ENCODE data around the gene PHLPP1. TPM values are rescaled to one million over a fixed set of nuclear protein-coding genes. Genes with fewer than 3 reads are reported as not detected.

PHLPP1 gene
- total RNA-seq, 1 experiment from 2014 or later, result 39.9 TPM

GRCh38 chr18:62672600-62672999 lies 42.7 kb upstream of the PHLPP1 start:
- Histone ChIP-seq H2BK20ac (ENCODE audit: low read depth, low read length, poor library complexity, severe bottlenecking) (no peak overlapping the region), H3K4ac (ENCODE audit: low read depth, low read length) (no peak overlapping the region), H4K5ac (ENCODE audit: insufficient read length, low read depth, low read length) (no peak overlapping the region), H3K27ac (ENCODE audit: insufficient read length, low read depth, low read length) (no peak overlapping the region), H3K56ac (ENCODE audit: insufficient read length, low read depth, low read length) (no peak overlapping the region), H2AK5ac (ENCODE audit: insufficient read length, low read length) (no peak overlapping the region), H3K79me1 (ENCODE audit: insufficient read depth, low read depth, low read length, poor library complexity, severe bottlenecking) (no peaks in the 10 kb centered on the region), H2BK15ac (ENCODE audit: low read depth, low read length) (no peak overlapping the region), H3T11ph (ENCODE audit: low read length) (no peak overlapping the region), H3K14ac (ENCODE audit: insufficient read depth, low read length) (no peak overlapping the region), H3K23me2 (ENCODE audit: insufficient read length, low read depth, low read length, poor library complexity, severe bottlenecking) (no peaks in the 10 kb centered on the region), H3K27me3 (ENCODE audit: insufficient read depth, low read length) (no peaks in the 10 kb centered on the region), H4K20me1 (ENCODE audit: control insufficient read depth, insufficient read depth, insufficient read length) (no peaks in the 10 kb centered on the region), H4K8ac (replicated peaks; ENCODE audit: insufficient read length, low read depth, low read length) (no peak overlapping the region), H3K4me1 (ENCODE audit: insufficient read depth, low read length) (no peaks in the 10 kb centered on the region), H3K9ac (ENCODE audit: extremely low read depth, insufficient read length, low read length) (no peak overlapping the region), H2BK12ac (ENCODE audit: insufficient read length, low read depth, low read length) (no peak overlapping the region), H2BK5ac (ENCODE audit: insufficient read length, low read length) (no peak overlapping the region), H3K79me2 (ENCODE audit: insufficient read depth, low read length) (no peaks in the 10 kb centered on the region), H3K23ac (ENCODE audit: insufficient read length, low read depth, low read length) (no peak overlapping the region), H2BK120ac (ENCODE audit: low read depth, low read length, poor library complexity, severe bottlenecking) (no peak overlapping the region), H3K9me3 (ENCODE audit: control insufficient read depth, low read depth, low read length) (no peaks in the 10 kb centered on the region), H3K4me2 (ENCODE audit: insufficient read depth, insufficient read length, low read length) (no peak overlapping the region), H2AFZ (ENCODE audit: low read length) (no peak overlapping the region), H3K18ac (ENCODE audit: insufficient read length, low read depth, low read length) (no peak overlapping the region), H4K91ac (ENCODE audit: insufficient read length, low read depth, low read length) (no peak overlapping the region)
- Mint-ChIP-seq H3K4me3 (no peak overlapping the region), H3K36me3 (ENCODE audit: insufficient read depth in 1 of 3, low read depth in 3 of 3) (peaks cover 0 to 3% (median 0%) of the 10 kb centered on the region in 3 experiments; a peak in 2 of 7 replicates), H3K4me1 (no peaks in the 10 kb centered on the region; a peak in 1 of 4 replicates), H3K27me3 (ENCODE audit: low read depth) (no peaks in the 10 kb centered on the region), H3K9me3 (peaks cover 3 to 4% of the 10 kb centered on the region in 2 experiments; a peak in 2 of 5 replicates), H3K27ac (no peak overlapping the region)
- WGBS (ENCODE audit: extremely low coverage, insufficient read length, low lambda C conversion rate), result no CpG with 5 or more reads among the region's 2 CpGs
- TF ChIP-seq CTCF (conservative IDR thresholded peaks at IDR 0.05), result no peak
- DNase-seq, result no peak

Data from H9 (cell line).